ENCODE data around the gene GULP1.

GULP1 gene

DNA sequence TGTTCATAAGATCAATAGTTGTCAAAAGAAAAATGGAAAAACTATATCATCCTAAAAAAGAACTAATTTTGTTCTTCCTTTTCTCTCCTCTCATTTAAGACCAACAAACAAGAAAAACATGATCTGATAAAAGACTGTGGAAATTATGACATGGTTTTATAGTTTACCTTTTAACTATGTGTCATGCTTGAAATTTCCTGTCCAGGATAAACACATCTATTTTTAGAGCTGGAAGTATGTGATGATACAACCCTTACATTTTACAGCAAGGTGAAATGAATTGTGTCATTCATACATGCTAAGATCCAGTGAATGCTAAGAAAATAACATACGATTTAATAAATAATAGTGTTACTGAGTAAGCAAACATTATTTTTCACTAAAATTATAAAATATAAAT lies 89.9 kb downstream of the GULP1 start:
- DNase-seq, result no peak

DNA sequence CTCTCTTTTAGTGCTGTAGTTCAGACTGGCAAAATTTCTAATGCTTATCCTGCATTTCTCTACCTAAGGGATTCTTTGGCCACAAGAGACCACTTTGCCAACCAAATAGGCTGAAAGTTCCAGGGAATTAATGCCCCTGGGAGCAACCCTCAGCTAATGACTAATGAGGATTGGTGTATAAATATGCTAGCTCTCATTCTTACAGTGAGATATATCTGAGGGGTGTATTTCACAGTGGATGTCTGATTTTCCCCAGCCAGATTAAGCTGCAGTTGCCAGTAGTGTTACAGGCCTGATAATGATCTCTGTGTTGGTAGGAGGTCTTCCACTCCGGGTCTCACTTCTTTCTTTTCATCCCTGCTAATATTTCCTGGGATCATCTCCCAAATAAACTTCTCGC lies 90.4 kb downstream of the GULP1 start:
- DNase-seq, result no peak

DNA sequence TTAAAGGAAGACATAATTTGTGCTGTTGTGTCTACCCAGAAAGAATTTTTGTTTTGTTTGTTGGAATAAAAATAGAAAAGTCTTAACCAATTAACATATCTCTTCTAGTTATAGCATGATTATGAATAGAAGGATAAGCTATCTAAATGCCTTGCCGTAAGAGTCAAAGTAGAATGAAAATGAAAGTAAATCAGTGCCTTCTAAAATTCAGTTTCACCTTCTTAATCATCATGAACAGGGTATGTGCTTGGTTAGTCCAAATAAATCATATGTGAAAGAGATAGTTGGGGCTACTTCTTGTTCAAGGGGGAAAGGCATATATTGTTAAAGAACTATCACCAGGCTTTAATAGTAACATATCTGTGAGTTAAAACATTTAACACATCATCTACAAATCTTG lies 91.5 kb downstream of the GULP1 start:
- no peak for DNase-seq

DNA sequence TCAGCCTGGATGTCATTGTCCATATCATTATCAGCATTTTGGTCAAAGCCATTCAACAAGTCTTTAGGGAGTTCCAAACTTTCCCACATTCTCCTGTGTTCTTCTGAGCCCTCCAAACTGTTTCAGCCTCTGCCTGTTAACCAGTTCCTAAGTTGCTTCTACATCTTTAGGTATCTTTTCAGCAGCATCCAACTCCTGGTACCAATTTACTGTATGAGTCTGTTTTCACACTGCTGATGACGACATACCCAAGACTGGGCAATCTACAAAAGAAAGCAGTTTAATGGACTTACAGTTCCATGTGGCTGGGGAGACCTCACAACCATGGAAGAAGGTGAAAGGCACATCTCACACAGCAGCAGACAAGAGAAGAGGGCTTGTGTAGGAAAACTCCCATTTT lies 94.2 kb downstream of the GULP1 start:
- no peak for DNase-seq

DNA sequence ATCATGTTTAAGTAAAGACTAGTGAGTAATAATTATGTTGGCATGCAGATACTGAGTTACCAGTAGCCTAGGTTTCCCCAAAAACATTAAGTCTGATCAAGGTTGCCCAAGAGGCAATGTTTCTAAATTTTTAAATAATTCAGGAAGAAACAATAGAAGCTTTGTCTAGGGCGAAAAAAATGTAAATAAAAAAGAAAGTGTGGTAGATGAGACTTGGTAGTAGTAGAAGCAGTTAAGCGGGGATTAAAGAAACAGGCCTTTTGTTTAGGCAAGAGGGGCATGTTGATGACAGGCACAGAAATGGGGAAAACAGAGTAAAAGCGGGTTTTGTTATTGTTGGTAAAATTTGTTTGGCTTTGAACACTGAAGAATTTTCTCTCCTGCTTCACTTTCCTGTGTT lies 97.2 kb downstream of the GULP1 start:
- no peak for DNase-seq

DNA sequence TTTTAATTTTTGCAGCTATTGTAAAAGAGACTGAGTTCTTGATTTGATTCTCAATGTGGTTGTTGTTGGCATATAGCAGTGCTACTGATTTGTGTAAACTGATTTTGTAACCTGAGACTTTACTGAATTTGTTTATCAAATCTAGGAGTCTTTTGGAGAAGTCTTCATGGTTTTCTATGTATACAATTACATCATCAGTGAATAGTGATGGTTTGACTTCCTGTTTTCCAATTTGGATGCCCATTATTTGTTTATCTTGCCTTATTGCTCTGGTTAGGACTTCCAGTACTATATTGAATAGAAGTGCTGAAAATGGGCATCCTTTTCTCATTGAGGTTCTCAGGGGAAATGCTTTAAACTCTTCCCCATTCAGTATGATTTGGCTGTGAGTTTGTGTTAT lies 99.7 kb downstream of the GULP1 start:
- peak; percentile 9 to 28 for DNase-seq

DNA sequence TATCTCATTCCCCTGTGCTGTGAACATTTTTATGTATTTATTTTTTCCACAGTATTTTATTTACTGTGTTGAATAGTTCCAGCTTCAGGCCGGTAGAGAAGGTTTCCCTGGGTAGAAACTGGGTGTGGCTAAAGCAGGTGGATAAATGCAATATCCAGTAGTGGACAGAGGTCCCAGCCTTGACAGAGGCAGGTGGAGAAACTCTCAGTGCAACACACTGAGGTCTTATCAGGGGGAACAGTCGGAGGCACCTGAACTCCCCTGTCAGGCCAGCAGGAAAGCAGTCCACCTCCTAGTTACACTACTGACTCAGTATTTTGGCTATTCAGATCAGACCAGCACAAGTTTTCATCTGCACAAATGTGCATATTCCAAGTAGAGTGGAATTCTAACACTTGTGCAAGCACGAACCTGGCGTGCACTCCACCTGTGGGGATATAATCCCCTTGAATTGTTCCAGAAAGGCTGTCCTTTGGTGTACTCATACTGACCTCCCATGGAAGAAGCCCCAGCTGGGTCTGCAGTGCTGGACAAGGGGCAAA lies 103.3 kb downstream of the GULP1 start:
- no peak for DNase-seq

DNA sequence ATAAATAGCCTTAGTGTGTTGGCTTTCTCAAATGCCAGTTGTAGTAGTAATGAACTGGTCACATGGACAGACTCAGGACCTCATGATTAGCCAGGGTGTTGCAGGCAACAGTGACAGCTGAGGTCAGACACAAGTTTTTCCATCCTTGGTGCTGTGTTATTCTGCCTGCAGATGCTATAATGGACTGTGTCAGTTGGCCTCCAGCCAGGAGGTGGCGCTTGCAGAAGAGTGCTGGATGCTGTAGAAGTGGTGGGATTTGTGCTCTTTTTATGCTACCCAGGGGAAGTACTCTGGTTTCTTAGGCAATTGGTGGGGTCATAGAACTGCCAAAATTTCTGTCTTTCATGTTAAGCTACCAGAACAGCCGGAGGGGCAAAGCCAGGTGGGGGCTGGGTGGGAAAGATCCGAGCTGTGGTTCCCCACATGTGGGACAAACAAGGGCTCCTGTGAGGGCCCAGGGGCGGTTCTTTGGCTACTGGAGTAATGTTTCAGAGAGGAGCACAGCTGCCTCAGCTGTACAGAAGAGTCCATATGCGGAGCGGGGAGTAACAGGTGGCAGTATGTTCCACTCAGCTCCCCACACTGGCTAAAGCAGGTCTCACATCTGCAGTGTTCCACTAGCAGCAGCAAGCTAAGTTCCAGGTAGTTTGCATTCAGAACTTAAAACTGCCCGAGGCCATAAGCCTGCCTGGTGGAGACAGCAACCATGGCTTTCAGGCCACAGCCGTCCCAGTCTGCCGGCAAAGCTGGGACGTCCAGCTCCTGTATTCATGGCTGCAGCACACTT lies 104.4 kb downstream of the GULP1 start:
- no peak for DNase-seq

DNA sequence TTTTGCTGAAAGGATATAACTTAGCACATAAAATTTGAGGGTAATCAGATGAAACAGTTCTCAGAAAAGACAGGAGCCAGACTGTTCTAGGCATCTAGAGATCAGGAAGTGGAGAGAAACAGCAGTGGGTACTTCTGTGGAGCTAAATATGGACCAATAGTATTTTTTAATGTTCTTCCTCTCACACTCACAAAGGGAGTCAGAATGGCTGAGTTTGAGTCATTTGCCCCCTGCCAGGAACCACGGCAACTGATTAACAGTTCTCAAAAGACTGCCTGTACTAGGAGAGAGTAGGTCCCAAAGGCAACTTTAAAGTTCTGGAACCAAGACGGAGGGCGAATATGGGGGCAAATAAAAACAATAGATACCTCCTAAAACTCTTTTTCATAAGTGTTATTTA lies 107.5 kb downstream of the GULP1 start:
- DNase-seq, result no peak

DNA sequence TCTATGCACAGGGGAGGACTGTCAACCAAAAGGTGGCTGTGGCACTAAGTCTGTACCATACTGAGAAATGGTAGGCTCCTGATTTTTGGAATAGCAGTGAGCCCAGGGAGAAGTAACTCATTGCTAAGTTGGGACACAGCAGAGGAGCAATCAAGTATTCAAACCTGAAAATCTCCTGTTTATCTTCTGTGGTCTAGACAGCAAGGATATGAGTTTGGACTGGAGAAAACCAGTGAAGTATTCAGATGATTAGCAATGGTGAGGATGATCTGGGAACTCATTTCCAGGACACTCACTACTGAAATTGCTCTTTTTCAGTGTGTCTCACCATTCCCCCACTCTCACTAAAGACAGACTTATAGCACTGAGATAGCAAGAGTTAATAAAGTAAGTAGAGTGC lies 112.0 kb downstream of the GULP1 start:
- no peak for DNase-seq

DNA sequence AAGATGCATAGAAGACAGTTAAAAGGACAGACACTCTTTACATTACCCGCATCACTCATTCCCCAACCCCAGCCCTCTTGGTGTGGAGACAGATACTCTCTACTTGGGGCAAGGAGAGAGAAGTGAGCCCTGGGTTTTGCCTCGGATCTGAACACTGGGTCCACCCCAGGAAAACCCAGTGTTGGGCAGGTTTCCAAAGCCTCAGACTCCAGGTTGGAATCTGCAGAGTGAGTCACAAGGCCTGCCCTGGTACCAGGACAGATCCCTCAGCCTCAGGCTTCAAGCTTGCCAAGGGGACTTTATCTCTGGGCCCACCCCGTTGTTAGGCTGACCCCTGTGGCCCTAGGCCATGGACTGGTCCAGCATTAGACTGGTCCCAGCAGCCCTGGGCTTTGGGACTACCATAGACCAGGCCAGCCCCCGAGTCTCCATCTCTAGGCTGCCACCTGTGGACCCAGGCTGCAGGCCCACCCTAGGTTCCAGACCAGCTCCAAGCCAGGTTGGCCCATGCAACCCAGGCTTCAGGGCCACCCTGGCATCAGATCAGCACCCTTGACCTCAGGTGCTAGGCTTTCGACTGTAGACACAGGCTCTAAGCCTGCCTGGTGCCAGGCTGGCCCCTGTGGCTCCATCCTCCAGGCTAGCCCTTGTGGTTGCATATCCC lies 112.8 kb downstream of the GULP1 start:
- no peak for DNase-seq

DNA sequence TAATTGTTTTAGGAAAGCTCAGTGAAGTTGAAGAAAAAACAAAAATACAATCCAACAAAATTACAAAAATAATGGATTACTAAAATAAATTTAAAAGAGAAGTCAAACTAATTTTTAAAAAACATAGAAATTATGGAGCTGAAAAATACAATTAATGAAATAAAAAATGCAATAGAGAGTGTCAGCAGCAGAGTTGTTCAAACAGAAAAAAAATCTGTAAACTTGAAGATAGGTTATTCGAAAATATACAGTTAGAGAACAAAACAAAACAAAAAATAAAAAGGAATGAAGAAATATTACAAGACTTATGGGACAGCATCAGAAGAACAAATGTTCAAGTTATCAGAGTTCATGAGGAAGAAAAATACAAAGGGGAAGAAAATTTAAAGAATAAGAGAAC lies 114.7 kb downstream of the GULP1 start:
- no peak for DNase-seq

DNA sequence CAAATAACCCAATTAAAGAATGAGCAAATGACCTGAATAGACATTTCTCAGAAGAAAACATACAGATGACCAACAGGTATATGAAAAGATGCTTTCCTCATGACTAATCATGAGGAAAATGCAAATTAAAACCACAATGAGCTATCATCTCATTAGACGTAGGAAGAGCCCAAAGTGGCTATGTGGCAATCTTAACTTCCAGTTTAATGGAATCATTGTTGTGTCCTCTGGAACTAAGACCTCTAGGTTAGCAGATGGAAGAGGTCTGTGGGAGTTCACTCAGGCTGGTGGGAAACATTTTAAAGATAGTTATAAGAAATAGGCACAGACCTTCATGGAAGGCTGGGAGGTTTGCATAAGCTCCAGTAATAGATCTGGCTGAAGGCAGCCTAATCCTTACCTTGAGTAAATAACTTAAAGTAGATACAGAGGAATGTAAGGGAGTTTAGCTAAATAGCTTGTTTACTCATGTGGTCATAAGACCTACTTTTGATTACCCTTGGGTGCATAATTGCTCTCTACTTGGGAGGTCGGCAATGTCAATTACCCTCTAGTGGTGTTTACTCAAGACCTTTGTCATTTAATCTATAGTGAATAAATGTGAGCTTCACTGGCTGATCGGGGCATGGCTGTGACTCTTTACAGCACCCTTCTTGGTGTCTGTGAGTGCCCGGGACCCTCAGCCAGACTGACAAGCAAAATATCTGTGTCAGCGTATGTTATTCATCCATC lies 119.0 kb downstream of the GULP1 start:
- peak in 1 of 2 experiments; percentile 21 for DNase-seq

DNA sequence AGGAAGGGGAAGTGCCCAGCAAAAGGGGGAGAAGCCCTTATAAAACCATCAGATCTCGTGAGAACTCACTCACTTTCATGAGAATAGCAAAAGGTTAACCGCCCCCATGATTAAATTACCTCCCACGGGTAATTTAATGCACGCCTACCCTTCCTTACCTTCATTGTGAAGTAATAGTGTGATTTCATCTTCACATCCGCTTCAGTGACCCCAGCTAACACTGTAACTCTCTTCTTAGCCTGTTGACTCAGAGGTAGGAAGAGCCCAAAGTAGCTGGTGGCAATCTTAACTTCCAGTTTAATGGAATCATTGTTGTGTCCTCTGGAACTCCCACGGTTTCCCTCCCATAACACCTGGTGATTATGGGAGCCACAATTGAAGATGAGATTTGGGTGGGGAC lies 120.5 kb downstream of the GULP1 start:
- DNase-seq, result no peak

DNA sequence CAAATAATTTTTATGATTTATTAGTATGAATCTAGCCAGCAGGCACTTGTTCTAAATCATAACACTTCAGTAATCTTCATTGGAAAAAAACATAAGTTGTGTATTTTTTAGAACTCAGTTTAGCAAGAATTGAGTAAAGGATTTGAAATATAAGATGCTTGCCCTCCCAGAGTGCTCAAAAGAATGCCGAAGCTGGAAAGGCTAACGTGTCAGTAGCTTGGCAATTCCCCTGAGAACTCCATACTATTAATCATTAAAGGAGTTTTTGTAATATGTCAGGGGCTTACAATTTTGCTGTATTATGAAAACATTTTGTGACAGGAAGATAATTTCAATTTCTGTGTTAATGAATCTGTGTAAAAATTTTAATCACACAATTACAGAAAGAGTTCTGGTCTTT lies 122.7 kb downstream of the GULP1 start:
- DNase-seq, result no peak

DNA sequence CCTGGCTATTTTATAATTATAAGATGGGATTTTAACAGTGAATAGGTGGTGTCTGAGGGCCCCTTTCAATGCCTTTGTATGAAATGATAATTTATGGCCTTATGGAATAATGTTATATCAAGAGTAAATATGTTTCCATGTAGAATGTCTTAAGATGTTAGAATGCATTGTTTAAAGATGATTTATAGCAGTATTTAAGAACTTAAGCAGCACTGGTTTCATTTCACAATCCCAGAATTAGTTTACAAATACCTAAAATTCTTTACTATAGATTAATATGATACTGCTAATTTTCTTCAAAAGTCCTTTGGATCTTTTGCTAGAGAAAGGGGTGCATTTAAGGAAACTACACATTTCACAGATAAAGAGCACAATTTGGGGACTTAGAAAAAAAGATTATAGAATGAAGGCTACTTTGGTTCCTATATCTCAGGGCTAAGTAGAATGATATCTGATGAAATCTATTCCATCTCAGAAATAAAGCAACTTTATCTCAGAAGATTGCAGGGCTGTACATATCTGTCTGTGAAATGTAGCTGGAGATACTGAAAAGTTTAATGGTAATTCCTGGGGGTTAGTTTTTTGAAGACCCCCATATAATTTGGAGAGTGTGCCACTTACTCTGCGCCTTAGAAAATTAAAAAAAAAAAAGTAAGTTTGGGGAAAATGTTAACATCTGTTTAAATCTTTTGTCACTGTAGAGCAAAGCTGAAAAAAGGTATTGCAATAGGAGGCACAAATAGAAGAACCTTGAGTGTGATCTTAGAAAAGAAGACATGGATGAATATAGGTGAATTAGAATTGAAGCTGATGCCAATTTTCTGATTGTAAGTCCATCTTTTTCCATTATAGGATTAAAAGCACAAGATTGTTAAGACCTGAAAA lies 123.4 kb downstream of the GULP1 start:
- no peak for DNase-seq

DNA sequence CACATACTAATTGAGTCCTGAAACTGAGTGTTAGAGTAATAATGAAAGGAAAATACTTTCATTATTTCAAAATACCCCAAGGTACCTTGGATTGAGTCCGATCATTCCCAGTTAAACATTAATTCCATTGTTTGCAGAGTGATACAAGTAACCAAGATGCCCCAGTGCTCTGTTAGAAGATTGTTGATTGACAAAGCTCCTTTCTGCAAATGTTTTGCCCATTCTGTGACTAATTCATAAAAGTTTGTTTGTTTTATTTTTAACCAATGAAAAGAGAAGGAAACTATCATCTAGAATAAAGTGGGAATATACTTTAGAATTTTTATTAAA lies 124.0 kb downstream of the GULP1 start:
- DNase-seq, result no peak

DNA sequence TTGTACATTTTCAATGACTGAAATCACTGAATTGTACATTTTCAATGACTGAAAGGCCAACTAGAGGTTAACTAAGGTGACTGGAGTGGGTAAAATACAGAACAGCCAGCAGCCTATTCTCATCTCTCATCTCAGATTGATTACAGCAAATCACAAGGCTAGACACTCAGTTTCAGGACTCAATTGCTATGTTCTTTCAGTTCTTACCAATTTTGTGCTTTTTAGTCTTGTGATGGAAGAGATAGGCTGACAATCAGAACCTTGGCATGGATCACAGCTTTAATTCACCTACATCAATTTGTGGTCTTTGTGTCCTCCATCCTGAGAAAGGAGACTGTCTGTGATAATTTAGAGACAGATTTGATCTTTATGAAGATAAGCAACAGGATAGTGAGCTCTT lies 124.7 kb downstream of the GULP1 start:
- no peak for DNase-seq

DNA sequence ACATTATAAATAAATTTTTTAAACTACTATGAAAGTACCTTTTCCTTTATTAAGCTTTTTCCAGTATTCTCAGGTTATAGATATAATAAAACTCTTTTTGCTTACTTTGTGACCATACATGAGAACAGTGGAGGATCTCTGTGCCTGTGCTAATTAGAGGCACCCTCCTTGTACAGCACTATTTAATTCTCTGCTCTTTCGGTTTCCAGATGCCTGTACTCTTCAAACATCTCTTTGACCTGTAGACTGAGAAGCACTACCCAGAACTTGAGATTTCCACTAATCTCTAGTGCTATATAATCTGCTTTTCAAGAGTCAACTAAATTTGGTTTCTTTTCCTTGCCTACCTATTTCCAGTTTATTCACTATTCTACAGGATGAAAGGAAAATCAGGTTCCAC lies 131.1 kb downstream of the GULP1 start:
- DNase-seq, result no peak

DNA sequence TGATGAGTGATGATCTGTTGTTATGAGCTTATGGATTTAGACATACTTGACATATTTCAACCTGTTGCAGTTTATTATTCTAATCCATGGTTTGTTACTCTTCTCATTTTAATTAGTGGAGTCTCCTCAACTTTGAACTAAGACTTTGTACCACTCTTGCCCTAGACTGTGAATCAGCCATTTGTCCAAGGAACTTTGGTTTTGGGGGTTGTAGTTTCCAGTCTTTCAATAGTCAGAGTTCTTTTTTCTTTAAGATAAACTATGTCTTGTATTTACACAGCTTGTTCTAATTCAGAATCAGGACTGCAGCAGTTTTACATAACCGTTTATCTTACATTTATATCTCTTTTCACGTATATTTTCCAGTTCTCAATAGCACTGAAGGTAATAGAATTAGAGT lies 133.6 kb downstream of the GULP1 start:
- no peak for DNase-seq

DNA sequence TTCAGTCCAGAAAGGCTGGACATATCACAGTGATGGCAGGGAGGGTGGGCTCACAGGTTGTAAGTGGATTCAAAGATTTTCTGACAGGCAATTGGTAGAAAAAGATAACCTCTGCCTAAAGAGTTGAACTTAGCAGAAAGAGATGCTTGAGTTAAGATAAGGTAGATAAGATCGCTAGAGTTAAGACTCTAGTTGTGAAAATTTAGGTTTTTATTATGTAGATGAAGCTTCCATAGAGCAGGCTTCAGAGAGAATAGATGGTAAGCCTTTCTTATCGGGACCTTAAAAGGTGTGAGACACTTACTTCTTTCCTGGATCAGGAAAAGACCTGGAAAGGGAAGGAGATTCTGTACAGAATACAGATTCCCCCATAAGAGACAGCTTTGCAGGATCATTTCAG lies 134.4 kb downstream of the GULP1 start:
- DNase-seq, result no peak

DNA sequence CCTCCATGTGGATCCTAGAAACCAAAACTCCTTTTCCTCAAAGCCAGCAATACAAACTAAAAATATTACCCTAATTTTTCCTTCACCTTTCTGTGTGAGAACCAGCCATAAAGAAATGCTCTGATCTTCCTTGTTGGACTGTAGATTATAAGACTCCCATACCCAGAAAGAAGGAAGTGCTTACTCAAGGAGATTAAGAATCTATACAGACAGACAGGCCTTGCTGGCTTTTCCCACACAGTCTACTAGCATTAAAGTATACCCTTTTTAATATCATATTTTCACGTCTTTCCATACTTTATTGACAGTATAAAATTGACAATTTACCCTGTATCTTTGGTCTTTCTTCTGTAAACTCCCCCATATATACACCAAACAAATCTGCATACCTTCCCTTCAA lies 139.0 kb downstream of the GULP1 start:
- no peak for DNase-seq

DNA sequence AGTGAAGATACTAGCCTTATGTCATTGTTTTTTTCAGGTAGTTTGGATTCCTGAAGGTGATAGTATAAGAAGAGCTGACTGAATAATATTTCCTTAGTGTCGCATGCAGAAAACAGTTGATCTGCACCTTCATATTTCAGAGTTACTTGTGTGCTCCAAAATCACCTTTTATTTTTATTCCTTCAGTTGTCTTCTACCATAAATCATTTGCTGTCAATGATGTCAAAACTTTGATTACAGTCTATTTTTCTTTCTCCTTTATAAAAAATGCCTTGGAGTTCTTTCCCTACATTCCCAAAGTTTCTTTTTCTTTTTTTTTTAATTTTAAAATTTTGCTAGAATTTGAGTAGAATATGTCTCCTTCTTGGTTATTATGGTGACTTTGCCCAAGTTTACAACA lies 142.3 kb downstream of the GULP1 start:
- DNase-seq, result no peak

Measured in NCI-H526 (cell line).